Measurements from ENCODE around the gene PRMT6.

DNA sequence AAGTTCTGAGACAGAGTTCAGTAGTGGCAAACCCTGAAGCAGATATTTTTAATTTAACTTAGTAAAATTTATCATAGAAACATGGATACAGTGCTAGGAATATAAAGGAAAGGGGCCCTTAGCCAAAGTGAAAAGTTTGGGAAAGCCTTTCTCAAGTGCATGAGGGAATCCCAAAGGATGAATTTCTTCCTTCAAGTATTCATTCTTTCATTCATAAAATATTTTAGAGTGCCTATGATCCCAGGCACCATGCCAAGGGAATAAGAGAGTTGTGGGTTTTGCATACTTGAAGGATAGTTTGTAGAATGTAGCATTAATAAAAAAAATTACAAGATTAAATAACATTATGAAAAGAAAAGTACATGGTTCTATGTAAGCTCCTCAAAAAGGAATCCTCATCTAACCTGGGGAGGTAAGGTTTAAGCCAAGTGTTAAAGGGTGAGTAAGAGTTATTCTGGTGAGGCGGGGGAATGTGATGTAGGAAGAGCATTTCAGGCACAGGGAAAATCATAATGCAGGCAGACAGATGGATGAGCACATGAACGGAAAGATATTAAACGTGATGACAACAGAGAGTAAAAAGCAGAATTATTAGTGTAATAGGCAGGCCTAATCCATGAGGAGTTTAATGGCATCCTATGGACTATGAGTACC is 44.0 kb downstream of the PRMT6 start:
- TF ChIP-seq, protein P1, sequence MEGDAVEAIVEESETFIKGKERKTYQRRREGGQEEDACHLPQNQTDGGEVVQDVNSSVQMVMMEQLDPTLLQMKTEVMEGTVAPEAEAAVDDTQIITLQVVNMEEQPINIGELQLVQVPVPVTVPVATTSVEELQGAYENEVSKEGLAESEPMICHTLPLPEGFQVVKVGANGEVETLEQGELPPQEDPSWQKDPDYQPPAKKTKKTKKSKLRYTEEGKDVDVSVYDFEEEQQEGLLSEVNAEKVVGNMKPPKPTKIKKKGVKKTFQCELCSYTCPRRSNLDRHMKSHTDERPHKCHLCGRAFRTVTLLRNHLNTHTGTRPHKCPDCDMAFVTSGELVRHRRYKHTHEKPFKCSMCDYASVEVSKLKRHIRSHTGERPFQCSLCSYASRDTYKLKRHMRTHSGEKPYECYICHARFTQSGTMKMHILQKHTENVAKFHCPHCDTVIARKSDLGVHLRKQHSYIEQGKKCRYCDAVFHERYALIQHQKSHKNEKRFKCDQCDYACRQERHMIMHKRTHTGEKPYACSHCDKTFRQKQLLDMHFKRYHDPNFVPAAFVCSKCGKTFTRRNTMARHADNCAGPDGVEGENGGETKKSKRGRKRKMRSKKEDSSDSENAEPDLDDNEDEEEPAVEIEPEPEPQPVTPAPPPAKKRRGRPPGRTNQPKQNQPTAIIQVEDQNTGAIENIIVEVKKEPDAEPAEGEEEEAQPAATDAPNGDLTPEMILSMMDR (IDR thresholded peaks at IDR 0.05 in 8 of 11, conservative IDR thresholded peaks at IDR 0.05 in 3 of 11): no peak
- TF ChIP-seq POLR2A (IDR thresholded peaks at IDR 0.05) (no peak), POLR2AphosphoS5 (IDR thresholded peaks at IDR 0.05) (no peak)

Measured in spleen (tissue), 7 donors.